IPS DF 19.7 (cell line): Measurements from ENCODE around the gene SCN7A.
"Not testable (repeated sequence)": the region's sequence is repeated elsewhere in the genome, so short reads cannot be mapped to it uniquely, and the experiment has no call there.

ENCODE experiments used
- DNase-seq: peaks from one replicate; pipeline ENCODE4 v3.0.0-alpha.2; 2013; ENCODE audit warnings: low read depth, low spot score

SCN7A gene

GRCh38 chr2:166454006-166454595 lies 39.9 kb downstream of the SCN7A start:
- no peak for DNase-seq

- DNase-seq = no peak
Measured at GRCh38 chr2:166451468-166451867, 42.6 kb downstream of the SCN7A start.

GRCh38 chr2:166449439-166449838 lies 44.6 kb downstream of the SCN7A start:
- no peak for DNase-seq

- DNase-seq = no peak
Measured at GRCh38 chr2:166448106-166448505, 45.9 kb downstream of the SCN7A start.

GRCh38 chr2:166444306-166444705 lies 49.7 kb downstream of the SCN7A start:
- no peak for DNase-seq

- no peak for DNase-seq
Measured at GRCh38 chr2:166440313-166440712, 53.7 kb downstream of the SCN7A start.

- no peak for DNase-seq
Measured at GRCh38 chr2:166439078-166439477, 55.0 kb downstream of the SCN7A start.

GRCh38 chr2:166436976-166437375 lies 57.1 kb downstream of the SCN7A start:
- DNase-seq = no peak

GRCh38 chr2:166436189-166436588 lies 57.9 kb downstream of the SCN7A start:
- DNase-seq = no peak

GRCh38 chr2:166434491-166434890 lies 59.6 kb downstream of the SCN7A start:
- no peak for DNase-seq

GRCh38 chr2:166433457-166433856 lies 60.6 kb downstream of the SCN7A start:
- DNase-seq = no peak

GRCh38 chr2:166432331-166432730 lies 61.7 kb downstream of the SCN7A start:
- no peak for DNase-seq

GRCh38 chr2:166424841-166425240 lies 69.2 kb downstream of the SCN7A start:
- no peak for DNase-seq

- DNase-seq = no peak
Measured at GRCh38 chr2:166419616-166419934, 74.5 kb downstream of the SCN7A start.

GRCh38 chr2:166418853-166419615 lies 75.0 kb downstream of the SCN7A start:
- no peak for DNase-seq

- DNase-seq = no peak
Measured at GRCh38 chr2:166417669-166418068, 76.4 kb downstream of the SCN7A start.

- no peak for DNase-seq
Measured at GRCh38 chr2:166413255-166413654, 80.8 kb downstream of the SCN7A start.

GRCh38 chr2:166411473-166412230 lies 82.4 kb downstream of the SCN7A start:
- no peak for DNase-seq

- no peak for DNase-seq
Measured at GRCh38 chr2:166410828-166411472, 83.1 kb downstream of the SCN7A start.

- not testable (repeated sequence) for DNase-seq
Measured at GRCh38 chr2:166407746-166408145, 86.3 kb downstream of the SCN7A start.

GRCh38 chr2:166406374-166406773 lies 87.7 kb downstream of the SCN7A start:
- no peak for DNase-seq

GRCh38 chr2:166405569-166405926 lies 88.5 kb downstream of the SCN7A start:
- DNase-seq = no peak
